Occipital lobe (tissue), 2 donors: Measurements from ENCODE around the gene ELAVL2. TPM values are rescaled to one million over a fixed set of nuclear protein-coding genes. Genes with fewer than 3 reads are reported as not detected.

ENCODE experiments used
- DNase-seq: peaks from one replicate; lab custom pipeline; 2025; lab: John Stamatoyannopoulos, UW
- total RNA-seq: library from RNA; depleted of rRNA; stranded (reverse); fragments of >200 nt; gene quantifications from one replicate; pipeline ENCODE4 v1.2.3, GENCODE V29; 2014

ELAVL2 gene
- total RNA-seq: 297 TPM

DNA sequence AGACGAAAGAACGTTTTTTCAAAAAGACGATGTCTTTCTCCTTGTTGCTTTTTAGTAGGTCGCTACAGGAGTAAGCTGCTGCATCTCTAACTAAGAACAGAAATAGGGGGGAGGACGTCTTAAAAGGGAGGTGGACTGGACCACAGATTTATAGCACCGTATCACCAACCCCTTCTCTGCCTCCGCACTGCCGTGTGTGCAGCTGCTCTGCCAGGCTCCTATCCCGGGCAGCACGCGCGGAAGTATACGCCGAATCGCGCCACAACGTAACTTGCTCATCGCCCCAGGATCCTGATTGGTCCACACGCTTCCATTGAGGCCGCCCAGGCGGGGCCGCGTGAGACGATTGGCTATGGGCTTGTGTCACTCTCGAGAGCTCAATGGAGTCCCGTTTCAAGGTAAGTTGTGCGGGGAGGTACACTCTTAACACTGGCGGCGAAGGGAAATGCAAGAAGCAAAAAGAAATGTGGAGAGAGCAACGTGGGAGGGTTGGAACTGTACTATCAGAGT is at the start of gene ELAVL2:
ELAVL2 (minus strand) TSS at position 121 of the 510 bp plus-strand sequence. CDS start 64,006 bp downstream, outside the sequence.
- DNase-seq: peak; percentile 95

DNA sequence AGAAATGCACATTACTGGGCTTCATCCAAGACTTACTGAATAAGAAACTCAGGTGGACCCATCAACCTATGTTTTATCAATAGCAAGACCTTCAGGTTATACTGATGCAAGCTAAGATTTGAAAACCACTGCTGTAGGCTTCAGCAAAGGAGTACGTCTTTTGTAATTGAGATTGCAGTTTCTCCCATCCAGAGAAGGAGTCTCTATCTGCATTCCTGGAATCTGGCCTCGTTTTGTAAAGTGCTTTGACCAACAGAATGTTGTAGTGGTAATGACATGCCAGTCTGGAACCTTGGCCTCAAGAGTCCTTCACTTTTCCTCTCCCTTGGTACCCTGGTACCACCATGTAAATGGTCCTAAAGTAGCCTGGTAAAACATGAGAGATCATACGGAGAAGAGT is 32.2 kb upstream of the ELAVL2 start:
- DNase-seq: no peak

DNA sequence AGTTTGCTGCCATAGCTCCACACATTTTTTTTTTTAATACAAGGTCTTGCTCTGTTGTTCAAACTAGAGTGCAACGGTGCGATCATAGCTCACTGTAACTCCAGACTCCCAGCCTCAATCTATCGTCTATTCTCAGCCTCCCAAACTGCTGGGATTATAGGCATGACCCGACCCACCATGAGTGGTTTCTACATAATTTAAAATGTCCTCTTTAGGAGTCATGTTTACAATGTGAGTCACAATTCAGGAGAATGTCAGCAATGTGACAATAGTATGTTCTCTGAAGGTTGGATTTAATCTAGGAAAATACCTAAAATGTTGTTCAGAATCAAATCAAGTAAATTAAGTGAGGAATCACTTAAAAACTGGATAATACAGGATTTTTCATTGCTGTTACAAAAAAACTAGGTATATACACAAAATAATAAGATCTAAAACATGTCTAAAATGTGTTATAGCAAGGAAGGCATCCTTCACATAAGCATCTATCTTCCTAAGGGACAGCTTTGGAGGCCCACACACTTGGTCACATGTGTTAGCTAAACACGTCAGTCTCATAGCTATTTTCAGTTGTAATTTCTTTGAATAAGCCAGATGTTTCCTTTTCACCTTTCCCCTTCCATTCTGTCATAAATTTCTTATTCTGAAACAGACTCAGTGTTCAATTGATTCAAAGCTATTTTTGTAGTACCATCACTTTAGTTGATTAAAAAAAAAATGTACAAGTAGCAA is 30.0 kb upstream of the ELAVL2 start:
- no peak for DNase-seq

DNA sequence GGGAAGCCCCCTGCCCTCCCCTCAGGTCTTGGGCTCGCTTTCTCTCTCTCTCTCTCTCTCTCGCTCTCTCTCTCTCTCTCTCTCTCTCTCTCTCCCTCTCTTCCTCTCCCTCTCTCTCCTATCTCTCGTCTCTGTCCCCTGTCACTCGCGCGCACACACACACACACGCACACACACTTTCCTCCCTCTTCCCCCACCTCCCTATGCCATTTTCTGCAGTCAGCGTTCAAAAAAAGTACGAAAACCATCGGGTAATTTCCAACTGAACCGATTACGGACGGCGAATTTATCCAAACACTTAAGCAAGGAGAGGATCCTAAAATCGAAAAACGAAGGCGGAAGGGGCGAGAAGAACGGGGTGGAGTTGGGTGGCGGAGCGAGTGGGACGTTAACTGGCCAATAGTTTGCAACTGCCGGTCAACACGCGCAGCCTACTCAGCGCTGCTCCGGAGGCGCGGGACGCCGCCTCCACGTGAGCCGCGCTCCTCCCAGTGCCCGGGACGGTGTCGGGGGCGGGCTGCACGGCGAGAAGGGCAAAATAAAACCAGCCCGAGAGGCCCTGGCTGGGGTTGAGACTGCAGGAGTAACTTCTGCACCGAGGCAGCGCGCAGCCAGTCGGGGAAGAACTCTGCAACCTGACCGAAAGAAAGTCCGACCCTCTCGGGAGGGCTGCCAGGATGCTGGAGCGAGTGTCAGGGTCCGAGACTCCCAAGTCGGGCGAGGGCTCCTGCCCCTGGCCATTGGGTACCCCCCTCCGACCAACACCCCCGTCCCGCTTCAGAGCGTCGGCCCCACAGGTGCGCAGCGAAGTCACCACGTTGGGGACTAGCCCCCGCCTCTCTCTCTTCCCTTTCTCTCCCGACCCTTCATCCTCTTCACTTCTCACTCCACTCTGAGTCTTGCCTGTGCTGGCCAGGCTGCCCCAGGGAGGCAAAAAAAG is 24.9 kb upstream of the ELAVL2 start:
- DNase-seq: peak; percentile 5

DNA sequence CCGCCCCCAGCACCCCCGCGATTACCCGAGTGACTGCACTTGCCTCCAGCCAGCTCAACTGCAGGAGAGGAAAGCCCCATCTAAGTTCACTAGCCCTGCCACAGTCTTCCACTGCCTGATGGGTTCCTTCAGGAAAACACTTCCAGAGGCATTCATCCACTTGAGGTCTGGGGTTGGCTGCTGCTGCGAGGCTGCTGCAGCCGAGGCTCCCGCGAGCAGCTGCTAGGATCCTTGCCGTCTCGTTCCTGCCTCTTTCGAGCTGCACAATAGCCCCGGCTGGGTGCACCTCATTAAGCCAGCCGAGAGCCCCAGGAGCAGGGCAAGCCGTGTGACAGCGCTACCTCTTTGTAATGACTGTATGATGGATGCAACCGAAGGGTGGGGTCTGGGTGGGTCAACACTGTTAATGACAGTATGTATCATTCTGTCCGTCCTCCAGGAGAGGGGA is 24.2 kb upstream of the ELAVL2 start:
- DNase-seq: peak; percentile 6

DNA sequence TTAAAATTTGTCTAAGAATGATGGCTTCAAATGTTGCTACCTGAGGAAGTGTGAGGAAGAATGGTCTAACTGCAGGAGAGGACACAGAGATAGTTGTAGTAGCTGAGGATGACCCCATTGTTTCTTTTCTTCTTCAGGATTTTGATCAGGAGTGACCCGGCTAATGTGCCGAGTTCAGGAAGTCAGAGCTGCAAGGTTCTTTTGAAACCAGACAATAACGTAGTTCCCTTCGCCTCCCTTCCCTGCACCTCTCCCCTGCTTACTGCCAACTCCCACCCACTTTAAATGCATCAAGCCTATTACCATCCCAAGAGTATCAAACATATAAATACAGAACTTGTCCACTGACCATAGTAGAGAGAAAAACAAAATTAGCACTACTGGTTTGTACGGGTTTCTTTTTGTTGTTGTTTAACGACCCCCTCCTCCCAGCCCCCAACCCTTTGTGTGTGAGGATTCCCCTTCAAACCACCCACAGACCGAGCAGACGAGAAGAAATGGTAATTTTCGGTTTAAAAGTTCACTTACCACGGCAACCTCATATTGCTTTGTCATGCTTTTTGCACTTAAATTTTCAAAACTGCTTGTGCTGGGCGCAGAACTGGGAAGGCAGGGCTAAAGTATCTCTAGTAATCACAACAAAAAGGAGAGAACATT is 23.5 kb upstream of the ELAVL2 start:
- no peak for DNase-seq

DNA sequence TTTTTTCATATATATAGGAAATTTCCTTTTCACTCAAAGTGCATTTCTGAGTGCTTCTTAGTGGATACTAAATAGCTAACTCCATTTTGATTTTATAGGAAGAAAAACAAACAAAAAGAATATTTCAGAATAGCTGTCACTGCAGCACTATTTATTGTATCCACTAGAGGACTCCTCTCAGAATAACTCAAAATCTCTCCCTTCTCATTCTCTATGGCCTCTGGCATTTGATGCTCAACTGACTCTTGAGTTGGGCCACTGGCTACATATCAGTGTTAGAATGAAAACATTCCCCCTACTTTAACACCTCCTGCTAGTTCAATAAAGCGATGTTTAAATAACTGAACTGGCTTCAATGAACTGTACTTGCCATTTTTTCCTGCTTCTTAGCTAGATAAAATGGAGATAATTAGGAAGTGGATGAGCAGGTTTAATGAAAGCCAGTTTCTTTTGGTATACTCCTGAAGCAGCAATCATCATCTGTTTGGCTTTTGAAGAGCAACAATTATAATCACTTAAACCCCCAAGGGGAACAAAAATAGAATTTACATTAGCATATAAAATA is 16.6 kb upstream of the ELAVL2 start:
- DNase-seq: no peak

DNA sequence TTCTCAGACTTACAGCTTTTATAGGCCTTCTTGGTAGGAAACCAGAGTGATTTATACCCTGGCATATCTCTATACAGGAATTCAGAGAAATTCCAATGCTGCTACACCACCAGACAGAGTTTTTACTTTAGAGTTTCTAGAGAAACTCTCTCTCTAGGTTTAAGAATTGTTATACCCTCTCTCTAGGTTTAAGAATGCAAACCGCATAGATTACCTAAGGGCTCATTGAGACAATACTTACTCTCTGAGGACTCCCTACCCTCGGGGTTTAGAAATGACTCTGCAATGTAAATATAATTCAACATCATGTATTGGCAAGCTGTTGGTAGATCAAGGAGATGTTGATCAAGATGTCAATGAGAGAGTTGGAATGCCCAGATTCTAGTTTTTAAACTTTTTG is 15.3 kb upstream of the ELAVL2 start:
- DNase-seq: no peak

DNA sequence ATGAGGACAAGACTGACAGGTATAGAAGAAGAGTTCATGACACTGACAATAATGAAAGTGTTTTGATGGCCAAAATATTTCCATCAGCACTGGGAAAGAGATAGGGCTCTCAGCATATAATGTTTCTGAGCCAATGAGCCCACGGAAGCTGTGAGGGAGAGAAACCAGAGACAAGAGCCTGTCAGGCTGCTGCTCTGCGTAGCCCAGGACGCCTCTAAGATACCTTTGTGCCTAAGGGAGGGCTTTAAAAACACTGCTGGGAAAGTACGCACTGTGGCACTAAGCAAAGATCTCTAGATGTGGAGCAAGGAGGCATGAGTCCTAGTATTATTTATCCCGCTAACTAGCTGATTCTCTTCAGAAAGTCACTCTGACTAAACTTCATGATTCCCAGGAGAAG is 11.0 kb upstream of the ELAVL2 start:
- DNase-seq: no peak

DNA sequence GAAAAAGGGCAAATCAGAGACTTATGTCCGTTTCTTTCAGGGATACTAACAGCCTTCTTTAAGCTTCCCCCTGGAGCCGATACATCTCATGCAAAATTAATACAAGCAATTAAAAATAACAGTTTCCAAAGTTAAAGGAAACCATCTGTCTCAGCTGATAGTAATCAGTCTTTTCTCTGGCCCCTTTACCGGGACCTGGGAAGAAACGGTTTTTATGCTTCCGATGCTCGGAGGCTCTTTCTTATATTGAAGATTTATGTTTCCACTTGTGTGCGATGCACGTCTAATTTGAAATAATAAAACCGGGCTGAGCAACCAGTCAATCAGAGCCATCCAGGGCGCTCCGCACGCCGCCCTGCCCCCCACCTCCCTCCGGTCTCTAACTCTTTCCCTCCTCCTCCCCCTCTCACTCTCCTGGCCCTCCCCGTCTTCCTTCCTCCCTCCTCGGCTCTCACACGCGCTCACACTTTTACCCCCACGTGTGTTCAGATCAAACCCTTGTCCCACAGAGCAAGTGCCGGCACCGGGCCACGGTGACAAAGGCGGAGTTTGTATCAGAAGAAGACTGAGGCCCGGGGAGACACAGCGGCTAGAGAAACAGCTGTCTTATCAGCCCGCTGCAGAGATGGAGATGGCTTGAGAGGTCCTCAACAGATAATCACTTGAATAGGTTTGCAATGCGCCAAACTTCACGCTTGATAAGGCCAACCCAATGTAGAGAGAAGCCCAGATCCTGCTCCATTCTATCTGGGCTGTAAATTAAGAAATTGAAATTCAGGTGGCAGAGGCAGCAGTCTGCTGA is 5.1 kb upstream of the ELAVL2 start:
- DNase-seq: no peak

DNA sequence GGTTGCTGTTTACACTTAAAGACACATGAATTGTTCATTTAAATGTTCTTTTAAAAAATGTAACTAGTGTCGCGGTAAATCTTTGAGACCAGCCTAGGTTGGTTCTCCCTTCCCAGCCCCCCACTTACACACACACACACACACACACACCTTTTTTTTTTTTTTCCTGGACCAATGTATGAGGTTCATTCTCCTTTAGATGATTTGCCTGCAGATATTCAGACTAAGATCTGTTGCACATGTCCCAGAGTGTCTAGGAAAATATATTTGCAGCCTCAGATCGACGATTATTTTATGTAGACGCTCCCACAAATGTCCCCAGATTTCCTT is 4.4 kb upstream of the ELAVL2 start:
- DNase-seq: no peak

DNA sequence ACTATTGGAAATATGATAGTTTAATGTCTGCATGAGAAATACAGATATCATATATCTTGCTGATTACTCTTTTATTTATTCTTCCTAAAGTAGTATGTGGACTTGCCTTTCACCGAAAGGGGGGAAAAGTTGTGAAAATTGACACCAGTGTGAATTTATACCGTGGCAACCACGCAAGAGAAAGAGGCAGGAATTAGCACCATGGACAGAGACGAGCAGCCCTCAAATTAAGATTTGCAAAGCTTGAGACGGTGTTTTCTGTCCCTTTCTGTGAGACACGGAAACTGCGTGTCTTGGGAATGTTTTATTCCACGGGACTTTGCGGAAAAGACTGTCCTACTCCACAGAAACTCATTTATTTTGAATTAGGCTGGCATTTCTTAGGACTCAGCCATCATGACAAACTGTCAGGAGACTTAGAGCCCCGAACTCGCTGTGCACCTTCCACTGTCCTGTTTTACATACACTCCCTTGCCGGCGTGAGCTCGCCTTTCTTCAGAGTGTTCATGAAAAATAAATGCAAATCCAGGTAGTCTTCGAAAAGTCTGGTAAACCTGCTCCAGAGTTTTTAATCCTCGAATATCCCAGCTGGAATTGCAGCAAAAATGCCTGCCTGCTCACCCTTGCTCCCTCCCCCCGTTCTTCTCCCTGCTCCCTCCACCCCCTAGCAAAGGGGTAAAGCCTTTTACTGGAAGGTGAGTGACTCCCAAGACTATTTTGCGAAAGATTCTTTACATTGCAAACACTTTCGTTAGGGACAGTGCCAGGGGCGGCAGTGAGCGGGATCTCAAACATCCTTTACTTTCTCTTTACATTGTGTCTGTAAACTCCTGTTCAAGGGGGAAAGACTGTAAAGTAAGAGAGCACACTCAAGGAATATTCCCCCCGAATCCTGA is 3.8 kb upstream of the ELAVL2 start:
- DNase-seq: no peak

DNA sequence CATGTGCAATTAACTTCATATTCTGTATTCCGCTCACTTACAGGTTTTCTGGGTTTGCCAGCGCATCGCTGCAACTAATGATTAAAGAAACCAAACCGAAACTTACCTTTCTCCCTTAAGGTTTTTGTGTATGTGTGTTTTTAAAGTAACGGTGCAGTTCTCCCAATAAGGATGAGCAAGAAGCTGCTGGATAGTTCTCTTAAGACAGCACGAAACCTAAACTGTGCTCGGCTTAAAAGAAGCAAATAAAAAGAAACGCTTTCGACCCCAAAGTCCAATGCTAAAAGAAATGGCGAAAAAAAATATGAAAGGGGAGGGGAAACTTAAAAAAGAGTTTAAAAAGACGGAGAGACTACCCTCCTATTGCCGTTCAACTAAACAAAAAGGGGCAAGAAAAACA is 340 bp downstream of the ELAVL2 start:
- DNase-seq: no peak

DNA sequence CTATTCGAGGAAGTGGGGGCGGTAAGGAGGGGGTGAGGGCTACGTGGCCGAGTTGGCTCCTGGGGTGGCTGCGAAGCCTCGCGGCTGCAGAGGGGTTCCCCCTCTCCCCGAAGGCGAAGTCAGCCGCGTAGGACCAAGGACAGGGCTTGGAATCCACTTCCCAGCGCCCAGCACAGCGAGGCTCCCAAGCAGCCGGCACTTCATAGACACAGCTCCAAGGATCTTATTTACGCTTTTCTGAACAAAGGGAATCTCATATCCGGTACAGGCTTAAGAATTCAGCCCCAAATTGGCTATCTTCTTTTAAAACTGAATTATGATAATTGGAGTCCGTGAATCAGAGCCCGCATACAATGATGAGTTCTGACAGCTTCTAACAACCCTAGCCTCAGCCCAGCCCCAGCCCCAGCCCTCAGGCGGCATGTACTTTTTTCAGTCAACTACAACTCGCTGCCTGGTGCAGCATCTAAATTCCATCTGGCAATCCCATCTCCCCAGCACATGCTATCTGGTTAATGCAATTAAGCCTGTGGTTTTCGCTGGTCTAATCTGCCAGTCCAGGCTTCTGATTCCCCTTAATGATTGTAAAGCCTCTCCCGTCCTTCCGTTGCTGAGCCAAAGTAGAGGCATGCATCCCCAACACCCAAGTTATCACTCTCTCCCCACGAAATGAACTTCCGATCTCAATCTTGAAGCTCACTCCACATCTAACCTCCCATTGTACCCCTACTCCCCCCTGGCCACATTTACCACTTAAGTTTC is 1.0 kb downstream of the ELAVL2 start:
- DNase-seq: peak; percentile 16

DNA sequence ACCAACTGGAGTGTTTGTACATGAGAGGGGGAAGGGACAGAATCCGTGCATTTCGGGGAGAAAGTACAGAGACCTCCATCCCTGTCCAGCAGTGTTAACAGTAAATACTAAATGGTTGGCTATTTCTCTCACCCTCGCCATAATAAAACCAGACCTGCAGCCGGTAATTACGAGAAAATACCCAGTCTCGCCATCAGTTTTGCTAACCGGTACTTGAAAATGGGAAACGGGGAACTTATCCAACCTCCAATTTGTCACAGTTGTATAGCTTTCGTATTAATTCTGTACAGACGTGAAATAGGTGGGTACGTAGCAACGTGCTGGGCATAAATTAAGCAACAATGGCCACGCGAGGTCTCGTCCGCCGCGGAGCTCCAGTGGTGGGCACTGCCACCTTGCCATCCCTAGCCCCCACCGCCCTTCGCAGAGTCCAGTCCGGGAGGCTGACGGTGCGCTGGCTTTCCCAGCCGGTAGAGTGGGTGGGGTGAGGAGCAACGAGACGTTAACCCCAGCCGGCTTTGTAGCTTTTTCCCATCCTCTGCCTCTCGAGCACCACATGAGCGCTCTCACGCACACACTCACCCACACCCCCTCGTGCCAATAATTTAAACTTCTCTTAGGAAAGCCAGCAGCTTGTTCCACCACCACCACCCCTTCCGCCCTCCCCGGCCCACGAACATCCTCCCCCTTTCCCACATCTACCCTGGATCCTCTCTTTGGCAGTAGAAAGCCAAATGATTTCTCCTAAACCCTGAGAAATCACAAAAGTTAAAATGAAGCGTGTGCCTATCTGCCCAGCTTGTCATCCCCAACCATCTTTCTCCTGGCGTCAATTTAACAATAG is 1.8 kb downstream of the ELAVL2 start:
- peak; percentile 15 for DNase-seq

DNA sequence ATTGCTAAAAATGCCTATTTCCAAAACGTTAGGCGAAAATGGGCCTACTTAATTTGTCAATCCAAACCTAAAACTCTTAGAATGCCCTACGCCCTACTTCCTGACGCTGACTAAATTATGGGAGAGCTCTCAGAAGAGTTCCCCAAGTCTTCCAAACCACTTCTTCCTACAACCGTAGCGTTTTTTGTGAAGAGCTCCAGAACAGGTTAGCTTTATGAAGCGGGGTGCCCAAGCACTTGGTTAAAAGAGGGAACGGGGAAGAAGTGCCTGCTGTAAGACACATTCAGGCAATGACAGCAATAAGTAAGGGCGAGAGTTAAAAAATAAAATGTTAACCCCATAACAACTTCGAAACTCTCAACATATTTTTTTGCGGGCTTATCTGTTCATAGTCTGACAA is 2.8 kb downstream of the ELAVL2 start:
- no peak for DNase-seq

DNA sequence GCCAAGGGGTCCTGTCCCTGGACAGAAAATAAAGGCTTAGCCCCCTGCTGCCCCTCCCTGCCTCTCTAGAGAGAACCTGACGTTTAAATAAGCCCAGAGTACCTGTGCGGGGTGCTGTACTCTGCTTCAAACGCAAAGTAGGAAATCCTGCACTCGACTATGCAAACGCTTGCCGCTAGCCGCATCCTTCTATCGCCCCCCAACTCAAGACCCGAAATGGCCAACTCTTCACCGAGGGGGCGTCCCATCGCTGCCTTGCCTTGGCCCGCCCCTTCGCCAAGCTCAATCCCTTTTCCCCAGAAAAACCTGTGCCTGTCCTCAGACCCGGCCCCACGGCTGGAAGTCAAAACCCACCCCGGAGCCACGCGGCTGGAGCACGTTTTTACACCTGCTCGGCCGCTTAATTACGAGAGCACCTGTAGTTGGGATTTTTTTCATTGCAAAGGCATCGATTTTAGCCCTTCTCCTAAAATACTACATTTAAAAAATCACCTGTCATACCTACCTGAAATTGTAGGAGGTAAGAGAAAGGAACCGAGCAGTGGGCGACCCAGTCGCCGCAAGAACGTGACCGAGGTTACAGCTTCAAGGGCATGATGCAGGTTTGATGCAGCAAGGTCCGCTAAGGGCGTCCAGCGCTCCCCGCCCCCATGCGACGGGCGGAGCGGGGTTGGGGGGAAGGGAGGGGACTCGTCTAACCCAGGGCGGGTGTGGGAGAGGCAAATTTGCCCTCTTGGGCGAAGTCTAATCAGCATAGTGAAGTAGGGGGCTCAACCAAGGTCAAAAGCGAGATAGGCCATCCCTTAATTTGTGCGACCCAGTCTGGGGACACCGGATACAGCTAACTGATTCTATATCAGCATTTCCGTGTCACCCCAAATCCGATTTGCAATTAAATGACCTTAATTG is 3.5 kb downstream of the ELAVL2 start:
- DNase-seq: no peak
